ENCODE measurements around the gene TBC1D2B.
"Not testable (repeated sequence)": the region's sequence is repeated elsewhere in the genome, so short reads cannot be mapped to it uniquely, and the experiment has no call there.

Gene TBC1D2B

GRCh38 chr15:77975332-77976094 is 102.0 kb downstream of the TBC1D2B start:
- DNase-seq (ENCODE audit: low spot score) = no peak

- DNase-seq (ENCODE audit: low spot score) = no peak
These were observed 102.8 kb downstream of the TBC1D2B start for GRCh38 chr15:77974416-77975331.

GRCh38 chr15:77974098-77974414 is 103.5 kb downstream of the TBC1D2B start:
- no peak for DNase-seq (ENCODE audit: low spot score)

DNA sequence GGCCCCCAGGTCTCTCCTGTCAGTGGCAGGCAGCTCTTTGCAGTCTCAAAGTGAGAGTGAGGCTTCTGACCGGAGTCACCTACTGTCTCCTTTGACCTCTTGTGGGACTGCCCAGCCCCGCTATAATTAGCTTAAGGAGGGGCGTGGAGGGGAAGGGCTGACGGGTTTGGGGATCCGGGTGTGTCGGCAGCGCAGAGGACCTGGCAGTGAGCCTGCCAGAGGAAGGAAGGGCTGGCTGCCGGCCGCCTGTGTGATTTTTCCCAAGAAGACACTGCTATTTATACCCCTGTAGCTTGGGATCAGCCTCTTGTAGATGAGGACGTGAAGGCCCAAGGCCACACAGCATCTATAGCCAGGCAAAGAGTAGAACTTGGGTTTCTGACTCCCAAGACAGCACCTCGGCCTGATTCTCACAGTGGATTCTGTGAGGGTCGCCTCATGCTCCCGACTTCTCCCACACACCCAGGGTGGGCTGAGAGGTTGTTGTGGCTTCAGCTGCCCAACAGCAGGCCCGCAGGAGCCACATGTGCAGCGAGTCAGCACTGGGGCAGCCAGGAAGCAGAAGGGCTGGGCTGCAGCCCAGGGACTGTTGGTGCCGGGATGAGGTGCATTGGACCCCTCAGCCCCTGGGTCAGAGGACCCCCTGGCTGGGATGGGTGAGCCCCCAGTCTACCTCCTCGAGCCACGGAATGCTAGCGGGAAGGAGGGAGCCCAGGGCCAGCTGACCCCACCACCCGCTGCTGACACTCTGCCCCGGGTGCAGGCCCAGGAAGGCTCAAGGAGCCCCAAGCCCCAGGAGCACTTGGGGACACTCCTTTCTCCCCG is 104.0 kb downstream of the TBC1D2B start:
- DNase-seq (ENCODE audit: low spot score) = not testable (repeated sequence)

GRCh38 chr15:77972706-77973105 is 104.8 kb downstream of the TBC1D2B start:
- DNase-seq (ENCODE audit: low spot score) = not testable (repeated sequence)

DNA sequence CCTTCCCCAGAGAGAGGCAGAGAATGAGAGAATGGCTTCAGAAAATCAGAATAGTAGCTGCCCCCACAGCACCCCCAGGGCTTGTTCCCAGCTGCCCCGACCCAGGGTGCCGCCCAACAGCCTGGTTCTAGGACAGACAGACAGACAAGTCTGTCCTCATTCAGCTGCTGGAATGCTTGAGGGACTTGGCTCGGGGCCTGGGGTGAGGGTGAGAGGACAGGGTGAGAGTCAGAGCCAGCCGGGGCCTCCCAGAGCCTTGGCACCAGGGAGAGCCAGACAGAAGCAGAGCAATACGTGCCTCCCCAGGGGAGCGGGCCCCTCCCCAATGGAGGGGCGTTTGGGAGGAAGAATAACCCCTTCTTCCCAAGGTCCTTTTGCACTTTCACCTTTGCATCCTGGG is 105.6 kb downstream of the TBC1D2B start:
- not testable (repeated sequence) for DNase-seq (ENCODE audit: low spot score)

DNA sequence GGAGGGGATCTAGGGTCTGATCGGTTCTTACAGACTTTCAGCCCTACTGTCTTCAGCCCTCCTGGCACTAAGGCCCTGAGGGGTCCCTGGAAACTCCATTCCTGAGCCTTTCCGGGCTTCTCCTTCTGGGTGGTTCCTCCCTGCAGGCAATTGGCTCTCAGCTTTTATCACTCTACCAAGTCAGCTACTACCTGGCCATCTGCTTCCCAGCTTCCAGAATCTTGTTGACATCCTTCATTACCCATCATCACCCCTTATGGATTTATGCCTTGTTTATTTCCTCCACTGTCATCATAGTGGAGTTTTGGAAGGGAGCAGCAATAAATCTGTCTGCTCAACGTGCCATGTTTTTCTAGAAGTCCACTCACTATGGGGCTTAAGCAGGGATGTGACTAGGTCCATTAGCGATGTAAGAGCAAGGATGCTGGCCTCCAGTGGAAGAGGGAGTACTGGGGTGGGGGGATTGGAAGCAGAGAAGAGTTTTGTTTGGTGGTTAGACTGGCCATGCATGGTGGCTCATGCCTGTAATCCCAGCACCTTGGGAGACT is 106.6 kb downstream of the TBC1D2B start:
- not testable (repeated sequence) for DNase-seq (ENCODE audit: low spot score)

GRCh38 chr15:77969055-77969454 is 108.5 kb downstream of the TBC1D2B start:
- no peak for DNase-seq (ENCODE audit: low spot score)

DNA sequence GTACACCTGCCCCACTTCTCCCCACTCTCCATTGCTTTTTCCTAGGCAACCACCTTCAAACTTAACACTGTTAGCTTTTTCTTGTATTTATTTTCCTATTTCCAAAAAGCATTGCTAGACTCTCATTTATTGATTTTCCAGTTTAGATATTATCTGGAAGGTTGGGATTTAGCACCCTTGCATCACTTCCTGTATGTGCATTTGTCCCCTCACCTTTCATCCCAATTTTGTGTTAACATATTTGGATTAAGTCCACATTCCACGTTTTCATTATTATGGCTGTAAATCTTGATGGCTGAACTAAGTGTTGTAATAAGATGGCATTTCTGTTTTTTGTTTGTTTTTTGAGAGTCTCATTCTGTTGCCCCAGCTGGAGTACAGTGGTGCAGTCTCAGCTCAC is 109.7 kb downstream of the TBC1D2B start:
- no peak for DNase-seq (ENCODE audit: low spot score)

DNA sequence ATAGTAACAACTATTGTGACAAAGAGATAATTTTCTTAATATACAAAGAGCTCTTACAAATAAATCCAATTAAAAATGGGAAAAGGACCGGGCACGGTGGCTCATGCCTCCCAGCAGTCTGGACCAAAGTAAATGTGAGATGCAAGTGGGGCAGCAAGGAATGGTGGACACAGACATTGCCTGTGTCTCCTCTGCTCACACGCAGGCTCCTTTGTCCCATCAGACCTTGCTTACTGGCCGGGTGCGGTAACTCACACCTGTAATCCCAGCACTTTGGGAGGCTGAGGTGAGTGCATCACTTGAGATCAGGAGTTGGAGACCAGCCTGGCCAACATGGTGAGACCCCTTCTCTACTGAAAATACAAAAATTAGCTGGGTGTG is 110.3 kb downstream of the TBC1D2B start:
- not testable (repeated sequence) for DNase-seq (ENCODE audit: low spot score)

DNA sequence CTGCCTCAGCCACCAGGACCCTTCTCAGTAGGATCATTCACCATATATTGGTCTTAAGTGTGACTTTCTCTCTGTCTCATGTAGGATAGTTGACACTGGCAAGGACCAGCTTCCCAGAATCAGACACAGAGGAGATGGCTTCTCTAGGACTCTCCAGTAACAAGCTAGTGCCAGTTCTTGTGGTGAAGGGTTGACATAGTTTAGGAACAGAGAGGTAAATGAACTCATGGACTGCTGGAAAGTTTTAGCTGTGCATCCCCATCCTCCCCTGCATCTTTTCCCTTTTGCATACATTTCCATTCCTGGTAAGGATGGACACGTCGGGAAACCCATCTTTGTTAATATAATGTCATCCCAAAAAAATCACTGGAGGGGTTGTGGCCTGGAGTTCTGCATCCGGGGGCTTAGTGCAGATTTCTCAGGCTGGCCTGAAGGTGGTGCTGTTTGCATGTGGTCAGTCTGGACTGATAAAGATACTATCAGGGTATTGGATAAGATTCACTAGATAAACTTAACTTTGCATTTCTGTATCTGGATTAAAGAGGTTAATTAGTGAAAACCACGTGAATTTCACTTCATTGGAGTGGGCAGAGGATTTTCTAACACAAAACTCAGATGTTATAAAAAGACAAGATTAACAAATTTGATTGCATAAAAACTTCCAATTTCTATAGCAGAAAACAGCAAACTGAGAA is 110.8 kb downstream of the TBC1D2B start:
- peak; percentile 61 for DNase-seq (ENCODE audit: low spot score)

DNA sequence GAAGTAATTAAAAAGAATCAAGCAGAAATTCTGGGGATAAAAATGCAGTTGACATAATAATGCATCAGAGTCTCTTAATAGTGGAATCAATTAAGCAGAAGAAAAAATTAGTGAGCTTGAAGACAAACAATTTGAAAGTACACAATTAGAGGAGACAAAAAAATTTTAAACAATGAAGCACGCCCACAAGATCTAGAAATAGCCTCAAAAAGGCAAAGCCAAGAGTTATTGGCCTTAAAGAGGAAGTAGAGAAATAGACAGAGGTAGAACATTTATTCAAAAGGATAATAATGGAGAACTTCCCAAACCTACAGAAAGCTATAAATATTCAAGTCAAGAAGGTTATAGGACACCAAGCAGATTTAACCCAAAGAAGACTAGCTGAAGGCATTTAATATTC is 113.3 kb downstream of the TBC1D2B start:
- DNase-seq (ENCODE audit: low spot score) = no peak

GRCh38 chr15:77959432-77959879 is 118.1 kb downstream of the TBC1D2B start:
- DNase-seq (ENCODE audit: low spot score) = peak; percentile 89

DNA sequence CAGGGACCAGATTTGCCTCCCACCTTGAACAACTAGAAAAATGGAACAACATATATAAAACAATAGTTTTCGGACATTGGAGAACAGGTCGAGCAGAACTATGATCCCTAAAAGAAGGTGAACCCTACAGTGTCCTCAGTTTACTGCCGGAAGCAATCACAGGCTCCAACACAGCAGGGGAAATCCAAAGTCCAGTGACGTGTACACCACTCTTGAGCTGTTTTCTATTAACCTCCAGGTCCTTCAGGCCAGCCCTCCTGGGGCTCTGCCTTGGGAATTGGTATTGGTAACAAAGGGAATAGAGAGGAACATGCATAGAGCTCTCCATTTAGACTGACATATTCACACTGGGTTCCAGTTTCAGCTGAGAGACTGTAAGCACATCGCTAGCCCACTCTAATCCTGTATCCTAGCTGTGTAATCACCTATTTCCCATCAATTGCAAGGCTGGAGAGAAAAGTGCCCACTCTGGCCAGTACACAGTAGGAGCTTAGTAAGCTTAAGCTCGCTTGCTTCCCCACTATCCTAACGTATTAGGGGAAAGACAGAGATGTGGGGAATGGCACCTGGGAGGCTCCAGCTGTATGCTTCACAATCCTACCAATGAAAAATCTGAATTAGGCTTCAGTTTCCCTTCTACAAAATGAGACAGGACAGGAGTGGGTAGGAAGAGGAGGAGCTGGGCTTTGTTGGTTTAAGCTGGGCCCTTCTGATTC is 118.6 kb downstream of the TBC1D2B start:
- not testable (repeated sequence) for DNase-seq (ENCODE audit: low spot score)

- DNase-seq (ENCODE audit: low spot score) = not testable (repeated sequence)
These were observed 119.5 kb downstream of the TBC1D2B start for GRCh38 chr15:77958021-77958420.

- DNase-seq (ENCODE audit: low spot score) = not testable (repeated sequence)
These were observed 123.6 kb downstream of the TBC1D2B start for GRCh38 chr15:77953926-77954325.

DNA sequence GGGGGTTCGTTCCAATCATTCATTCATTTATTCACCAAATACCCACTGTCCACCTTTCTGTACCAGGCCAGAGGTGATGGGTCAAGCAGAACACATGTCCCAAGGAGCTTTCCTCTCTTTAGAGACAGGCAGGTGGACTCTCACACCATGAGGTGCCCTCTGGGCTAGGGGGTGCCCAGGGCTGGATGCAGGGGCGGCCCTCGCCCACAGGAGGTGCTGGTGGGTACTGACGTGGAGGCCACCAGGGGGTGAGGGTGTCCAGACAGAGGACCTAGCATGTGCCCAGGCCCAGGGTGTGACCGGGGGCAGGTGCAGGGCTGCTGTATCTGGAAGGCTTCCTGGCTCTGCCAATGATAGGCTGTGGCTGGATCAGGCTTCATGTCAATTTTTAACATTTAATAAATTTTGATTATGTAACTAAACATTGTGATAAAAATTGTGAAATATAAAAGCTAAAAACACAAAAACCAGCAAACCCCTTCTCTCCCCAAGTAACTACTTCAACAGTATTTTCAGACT is 124.5 kb downstream of the TBC1D2B start:
- DNase-seq (ENCODE audit: low spot score) = peak; percentile 45

DNA sequence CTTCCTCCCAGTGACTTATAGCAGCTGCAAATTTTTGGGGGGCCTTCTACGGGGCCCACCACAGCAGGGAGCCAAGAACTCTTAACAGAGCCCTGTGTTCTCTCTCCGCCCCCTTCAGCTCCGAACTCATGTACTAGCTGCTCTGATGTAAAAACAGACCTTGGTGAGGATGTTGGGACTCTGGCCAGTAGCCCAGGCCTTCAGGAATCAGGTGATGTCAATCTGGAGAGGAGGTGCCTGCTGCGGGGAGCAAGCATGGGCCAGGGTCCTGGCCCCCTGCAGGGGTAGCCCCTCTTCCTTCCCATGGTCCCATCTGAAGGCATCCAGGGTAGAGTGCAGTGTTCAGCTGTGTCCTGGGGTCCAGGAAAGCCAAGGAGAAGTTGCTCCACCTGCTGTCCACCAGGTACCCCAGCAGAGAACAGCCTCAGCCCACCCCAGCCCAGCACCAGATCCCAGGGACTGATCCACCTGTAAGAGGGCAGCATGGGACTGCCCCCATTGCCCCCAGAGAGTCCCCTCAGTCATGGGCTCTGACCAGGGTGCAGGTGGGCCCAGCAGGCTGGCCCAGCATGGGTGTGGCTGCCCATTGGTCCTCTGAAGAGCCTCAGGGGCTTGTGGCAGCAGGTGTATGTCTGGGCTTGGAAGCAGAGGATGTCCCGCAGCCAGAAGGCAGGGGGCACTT is 126.3 kb downstream of the TBC1D2B start:
- DNase-seq (ENCODE audit: low spot score) = peak; percentile 1

GRCh38 chr15:77950470-77950869 is 127.0 kb downstream of the TBC1D2B start:
- DNase-seq (ENCODE audit: low spot score) = peak; percentile 12

- DNase-seq (ENCODE audit: low spot score) = no peak
These were observed 131.9 kb downstream of the TBC1D2B start for GRCh38 chr15:77945566-77945965.

Data from ecto neural progenitor cell (in vitro differentiated cells).